Upper lobe of left lung (tissue), 4 donors: ENCODE results near the gene GMDS.

Experiments
- CTCF ChIP-seq, 6 experiments: fragments of 450-650 bp in 4 of 6; fragments of 200-600 bp in 2 of 6; sonication (generic) in 2 of 6; IDR thresholded peaks; one replicate each; pipeline ENCODE4 v1.5.1; 2016 to 2019; ENCODE audit warnings: antibody characterized with exemption in 6 of 6
- POLR2A ChIP-seq, 4 donors: fragments of 450-650 bp; IDR thresholded peaks; one replicate each; pipeline ENCODE4 v1.5.1; 2016 to 2017; ENCODE audit warnings: antibody characterized with exemption in 4 of 4, mild to moderate bottlenecking in 2 of 4
- POLR2AphosphoS5 ChIP-seq, 2 donors: sonication (generic); formaldehyde crosslinking; IDR thresholded peaks; one replicate each; pipeline ENCODE4 v1.5.1; 2017; ENCODE audit warnings: antibody characterized with exemption in 2 of 2

DNA sequence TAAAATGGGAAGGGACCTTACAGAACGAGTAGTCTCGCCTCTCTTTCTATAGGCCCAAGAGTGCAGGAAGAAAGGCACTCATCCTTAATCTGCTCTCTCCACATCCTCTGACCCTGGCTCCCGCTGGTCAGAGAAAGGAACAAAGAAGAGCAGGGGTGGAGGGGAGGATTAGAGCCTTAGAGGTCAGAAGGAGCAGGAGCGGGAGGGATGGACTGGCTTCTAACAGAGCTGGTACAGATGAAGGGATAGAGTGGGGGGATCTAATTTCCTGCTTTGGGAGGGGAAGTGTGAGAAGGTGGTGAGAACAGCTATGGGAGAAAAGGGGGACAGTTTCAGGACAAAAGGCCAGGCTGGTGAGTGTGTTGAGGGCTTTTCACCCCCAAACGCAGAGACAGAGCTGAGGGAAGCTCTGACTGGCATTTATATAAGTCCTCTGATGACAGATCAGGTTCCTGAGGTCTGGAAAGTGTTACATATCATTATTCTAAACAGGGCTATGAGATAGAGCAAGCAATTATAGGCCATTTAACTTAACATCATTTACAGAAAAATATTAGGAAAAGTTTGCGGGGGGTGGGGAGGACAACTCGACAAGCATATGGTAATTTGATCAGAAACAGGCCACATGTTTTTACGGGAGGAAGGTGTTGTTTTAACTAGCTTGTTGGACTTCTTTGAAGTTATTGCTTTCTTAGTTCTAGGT, 524.6 kb downstream of the GMDS start:
- TF ChIP-seq POLR2AphosphoS5 (IDR thresholded peaks at IDR 0.05) = no peak
- no peak for TF ChIP-seq POLR2A (IDR thresholded peaks at IDR 0.05)
- TF ChIP-seq CTCF (IDR thresholded peaks at IDR 0.05) = no peak
